Neuronal stem cell (in vitro differentiated cells): ENCODE data around the gene CALML3.

Experiments used
- DNase-seq: peaks from one replicate; pipeline ENCODE4 v3.0.0-alpha.2; 2013; ENCODE audit warnings: low spot score
- H2AFZ ChIP-seq: one replicate; pipeline ENCODE4 v1.6.1; 2013; ENCODE audit warnings: mild to moderate bottlenecking, low read length, inconsistent platforms
- H2AK5ac ChIP-seq: 2 replicates; pipeline ENCODE4 v1.6.1; 2013; ENCODE audit warnings: low read depth, mild to moderate bottlenecking, inconsistent platforms, low read length, moderate library complexity, mixed read lengths
- H2BK120ac ChIP-seq: 2 replicates; pipeline ENCODE4 v1.6.1; 2013; ENCODE audit warnings: low read depth, mild to moderate bottlenecking, inconsistent platforms, low read length, moderate library complexity, mixed read lengths
- H2BK12ac ChIP-seq: one replicate; pipeline ENCODE4 v1.6.1; 2013; ENCODE audit warnings: low read length, inconsistent platforms
- H2BK15ac ChIP-seq: 2 replicates; pipeline ENCODE4 v1.6.1; 2013; ENCODE audit warnings: mild to moderate bottlenecking, low read length, inconsistent platforms, mixed read lengths
- H2BK5ac ChIP-seq: one replicate; pipeline ENCODE4 v1.6.1; 2013; ENCODE audit warnings: inconsistent platforms, mild to moderate bottlenecking, low read length, moderate library complexity
- H3K14ac ChIP-seq: one replicate; pipeline ENCODE4 v1.6.1; 2013; ENCODE audit warnings: low read length, inconsistent platforms
- H3K18ac ChIP-seq: 2 replicates; pipeline ENCODE4 v1.6.1; 2013; ENCODE audit warnings: low read length, inconsistent platforms
- H3K23ac ChIP-seq: 2 replicates; pipeline ENCODE4 v1.6.1; 2013; ENCODE audit warnings: low read depth, mild to moderate bottlenecking, mixed read lengths, low read length, inconsistent platforms; ENCODE audit not compliant: poor library complexity
- H3K27ac ChIP-seq: replicated peaks from 3 replicates; pipeline ENCODE4 v1.5.1; 2013; ENCODE audit warnings: low read length, inconsistent platforms
- H3K27me3 ChIP-seq, 3 experiments: 2 replicates each; pipeline ENCODE4 v1.6.1; 2013; ENCODE audit warnings: low read length in 3 of 3, mild to moderate bottlenecking in 2 of 3, inconsistent platforms in 1 of 3, low read depth in 1 of 3, mixed read lengths in 1 of 3, moderate library complexity in 1 of 3; ENCODE audit not compliant: control insufficient read depth in 3 of 3, insufficient read depth in 3 of 3
- H3K36me3 ChIP-seq, 2 donors: replicated peaks in 1 of 2; 2 replicates each; pipeline ENCODE4 v1.6.1; 2013; ENCODE audit warnings: low read length in 2 of 2; ENCODE audit not compliant: control insufficient read depth in 2 of 2, insufficient read depth in 2 of 2
- H3K4ac ChIP-seq: 2 replicates; pipeline ENCODE4 v1.6.1; 2013; ENCODE audit warnings: inconsistent platforms, mild to moderate bottlenecking, low read length, moderate library complexity
- H3K4me1 ChIP-seq, 2 donors: 1 replicate in 1 of 2; 2 replicates in 1 of 2; pipeline ENCODE4 v1.6.1; 2013; ENCODE audit warnings: low read length in 2 of 2, low read depth in 1 of 2; ENCODE audit not compliant: control insufficient read depth in 2 of 2, insufficient read depth in 1 of 2
- H3K4me2 ChIP-seq: one replicate; pipeline ENCODE4 v1.6.1; 2013; ENCODE audit warnings: mild to moderate bottlenecking, low read length, inconsistent platforms; ENCODE audit not compliant: insufficient read depth, poor library complexity, severe bottlenecking
- H3K4me3 ChIP-seq, 2 donors: 2 replicates each; pipeline ENCODE4 v1.5.1; 2013; ENCODE audit warnings: low read length in 2 of 2, mild to moderate bottlenecking in 2 of 2, inconsistent platforms in 1 of 2, moderate library complexity in 1 of 2
- H3K79me1 ChIP-seq: one replicate; pipeline ENCODE4 v1.6.1; 2013; ENCODE audit warnings: low read depth, mild to moderate bottlenecking, inconsistent platforms, low read length, moderate library complexity
- H3K9ac ChIP-seq: one replicate; pipeline ENCODE4 v1.6.1; 2013; ENCODE audit warnings: mild to moderate bottlenecking, low read depth, low read length, inconsistent platforms; ENCODE audit not compliant: poor library complexity
- H3K9me3 ChIP-seq, 2 donors: replicated peaks in 1 of 2; 2 replicates each; pipeline versions ENCODE3 to v1.6.1; 2013; ENCODE audit warnings: low read length in 2 of 2, mild to moderate bottlenecking in 2 of 2, inconsistent platforms in 1 of 2, low read depth in 1 of 2, mixed read lengths in 1 of 2, moderate library complexity in 1 of 2; ENCODE audit not compliant: control insufficient read depth in 2 of 2, insufficient read depth in 1 of 2
- H4K8ac ChIP-seq: one replicate; pipeline ENCODE4 v1.6.1; 2013; ENCODE audit warnings: low read depth, mild to moderate bottlenecking, inconsistent platforms, low read length, moderate library complexity
- H4K91ac ChIP-seq: one replicate; pipeline ENCODE4 v1.6.1; 2013; ENCODE audit warnings: low read length, low read depth, mild to moderate bottlenecking, inconsistent platforms; ENCODE audit not compliant: poor library complexity
- WGBS, 2 donors: extraction: QIAGEN DNeasy Blood & Tissue Kit; methylation state at CpG; one replicate each; pipeline ENCODE4 v1.1.7; 2013; ENCODE audit warnings: missing lambda C conversion rate in 2 of 2, mixed read lengths in 1 of 2; ENCODE audit not compliant: insufficient read length in 2 of 2, insufficient replicate concordance in 1 of 2; ENCODE audit errors: extremely low coverage in 2 of 2; 5-methylcytosine and 5-hydroxymethylcytosine counted together

The CALML3 gene

DNA sequence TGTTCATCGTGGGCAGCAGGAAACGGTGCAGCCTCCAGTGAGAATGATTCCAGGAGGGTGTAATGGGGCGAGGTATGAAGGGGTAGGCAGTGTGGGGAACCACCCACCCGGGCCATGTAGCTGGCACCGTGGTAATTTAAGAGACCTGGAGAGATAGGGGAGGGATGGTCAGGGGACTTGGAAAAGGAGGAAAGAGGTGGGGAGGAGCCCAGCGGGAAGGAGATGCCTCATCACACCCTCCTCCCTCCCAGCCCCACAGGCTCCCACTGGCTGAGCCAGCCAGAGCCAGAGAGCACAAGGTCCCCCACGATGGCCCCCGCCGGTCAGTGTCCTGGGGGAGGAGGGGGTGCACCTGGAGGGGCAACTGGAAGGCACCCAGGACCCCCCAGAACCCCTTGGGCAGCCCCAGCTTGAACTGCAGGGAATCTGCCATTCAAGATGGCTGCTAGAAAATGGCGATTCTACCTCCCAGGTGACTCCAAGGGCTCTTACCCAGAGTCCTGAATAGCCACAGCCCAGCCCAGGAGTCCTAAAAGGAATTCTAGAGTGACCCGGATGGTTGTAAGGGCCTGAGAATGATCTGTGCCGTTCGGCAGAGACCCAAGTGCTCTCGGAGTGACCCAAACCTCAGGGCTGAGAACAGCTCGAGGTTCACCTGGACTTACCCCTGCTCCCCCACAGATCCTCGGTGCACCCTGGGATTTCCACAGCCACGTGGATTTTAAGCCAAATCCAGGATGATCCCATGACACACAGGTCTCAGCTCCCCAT lies 28.8 kb downstream of the CALML3 start:
- WGBS, 2 donors, result no CpG with 5 or more reads among the region's 17 CpGs
- H2AK5ac ChIP-seq, result no peak overlapping the region
- H4K8ac ChIP-seq, result no peak overlapping the region
- H2BK12ac ChIP-seq, result no peak overlapping the region
- no peak overlapping the region for H4K91ac ChIP-seq
- no peak overlapping the region for H2BK120ac ChIP-seq
- DNase-seq, result no peak
- H3K18ac ChIP-seq, result no peak overlapping the region
- H3K27me3 ChIP-seq, result no peaks in the 10 kb centered on the region
- no peak overlapping the region for H2BK5ac ChIP-seq
- no peak overlapping the region for H3K4ac ChIP-seq
- H3K79me1 ChIP-seq, result no peaks in the 10 kb centered on the region
- H3K14ac ChIP-seq, result no peak overlapping the region
- H3K23ac ChIP-seq, result no peak overlapping the region
- H3K9ac ChIP-seq, result no peak overlapping the region
- H3K4me1 ChIP-seq, result peaks cover 3 to 8% of the 10 kb centered on the region in 2 donors
- H3K4me3 ChIP-seq, result no peak overlapping the region
- H3K36me3 ChIP-seq, result no peaks in the 10 kb centered on the region
- no peak overlapping the region for H3K27ac ChIP-seq
- H3K4me2 ChIP-seq, result no peak overlapping the region
- no peaks in the 10 kb centered on the region for H3K9me3 ChIP-seq
- H2AFZ ChIP-seq, result peak overlapping the region; percentile 3
- H2BK15ac ChIP-seq, result no peak overlapping the region

- Histone ChIP-seq H2BK5ac (no peak overlapping the region), H3K4me1 (peaks cover 0 to 9% of the 10 kb centered on the region in 2 donors), H3K9ac (no peak overlapping the region), H3K4me2 (no peak overlapping the region), H4K91ac (no peak overlapping the region), H3K27me3 (no peaks in the 10 kb centered on the region), H3K36me3 (no peaks in the 10 kb centered on the region), H4K8ac (no peak overlapping the region), H2BK15ac (no peak overlapping the region), H3K4me3 (no peak overlapping the region), H3K27ac (no peak overlapping the region), H3K23ac (no peak overlapping the region), H3K79me1 (no peaks in the 10 kb centered on the region), H2AK5ac (no peak overlapping the region), H2AFZ (no peak overlapping the region), H3K4ac (no peak overlapping the region), H3K18ac (peak overlapping the region; percentile 46), H2BK12ac (no peak overlapping the region), H2BK120ac (no peak overlapping the region), H3K9me3 (no peaks in the 10 kb centered on the region), H3K14ac (no peak overlapping the region)
- WGBS, 2 donors, result no CpG with 5 or more reads among the region's 19 CpGs
- DNase-seq, result no peak
Measured at GRCh38 chr10:5555021-5555510, 30.3 kb downstream of the CALML3 start.

DNA sequence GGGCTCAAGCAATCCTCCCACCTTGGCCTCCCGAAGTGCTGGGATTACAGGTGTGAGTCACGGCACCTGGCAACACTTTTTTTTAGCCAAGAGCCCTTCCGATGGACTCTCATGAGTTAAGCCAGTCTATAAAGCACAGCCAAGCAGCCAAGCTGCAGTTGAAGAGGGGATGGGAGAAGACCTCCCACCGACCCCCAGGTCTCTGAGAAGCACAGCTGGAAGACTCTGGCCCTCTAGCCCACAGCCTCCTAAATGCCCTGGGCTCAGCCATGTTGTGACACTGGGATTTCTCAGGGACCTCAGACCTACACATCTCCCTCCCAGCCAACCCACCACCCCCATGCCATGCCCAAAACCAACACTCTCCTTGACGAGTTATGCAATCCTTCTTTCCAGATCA lies 31.1 kb downstream of the CALML3 start:
- no peak overlapping the region for H3K27ac ChIP-seq
- H3K14ac ChIP-seq, result no peak overlapping the region
- H2AK5ac ChIP-seq, result no peak overlapping the region
- no peak overlapping the region for H4K91ac ChIP-seq
- no peaks in the 10 kb centered on the region for H3K79me1 ChIP-seq
- H2BK120ac ChIP-seq, result no peak overlapping the region
- H3K4me2 ChIP-seq, result no peak overlapping the region
- H2BK12ac ChIP-seq, result no peak overlapping the region
- no peak overlapping the region for H2BK5ac ChIP-seq
- H3K9me3 ChIP-seq, result no peaks in the 10 kb centered on the region
- no peak overlapping the region for H2AFZ ChIP-seq
- H3K4ac ChIP-seq, result no peak overlapping the region
- no peaks in the 10 kb centered on the region for H3K36me3 ChIP-seq
- H3K18ac ChIP-seq, result no peak overlapping the region
- no peaks in the 10 kb centered on the region for H3K27me3 ChIP-seq
- H2BK15ac ChIP-seq, result no peak overlapping the region
- no peak for DNase-seq
- no peak overlapping the region for H4K8ac ChIP-seq
- no peak overlapping the region for H3K9ac ChIP-seq
- WGBS, 2 donors, result no CpG with 5 or more reads among the region's 5 CpGs
- H3K4me3 ChIP-seq, result no peak overlapping the region
- H3K23ac ChIP-seq, result no peak overlapping the region
- peaks cover 2 to 11% of the 10 kb centered on the region in 2 donors for H3K4me1 ChIP-seq

DNA sequence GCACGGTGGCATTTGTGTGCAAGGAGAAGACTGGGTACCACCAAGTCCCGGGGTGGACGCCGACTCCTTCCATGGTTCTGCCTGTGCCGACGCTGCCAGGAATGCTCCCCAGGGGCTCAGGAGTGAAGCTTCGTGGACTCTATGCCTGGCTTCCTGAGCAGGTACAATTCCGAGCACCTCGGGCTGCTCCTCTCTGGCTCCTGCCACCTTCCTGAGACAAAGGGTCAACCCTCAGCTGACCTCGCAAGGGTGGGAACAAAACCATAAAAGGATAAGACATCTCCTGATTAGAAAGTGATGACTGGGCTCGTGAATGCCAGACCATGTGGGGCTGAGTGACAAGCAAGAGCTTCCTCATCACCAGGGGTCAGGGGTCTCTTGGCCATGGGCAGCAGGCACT lies 31.8 kb downstream of the CALML3 start:
- no peak overlapping the region for H4K91ac ChIP-seq
- H3K18ac ChIP-seq, result peak overlapping the region; percentile 51
- H2AFZ ChIP-seq, result no peak overlapping the region
- H3K9me3 ChIP-seq, result no peaks in the 10 kb centered on the region
- no peak overlapping the region for H3K23ac ChIP-seq
- no peak overlapping the region for H2BK5ac ChIP-seq
- no peaks in the 10 kb centered on the region for H3K79me1 ChIP-seq
- no peak overlapping the region for H2BK15ac ChIP-seq
- H3K4me1 ChIP-seq, result peaks cover 2 to 11% of the 10 kb centered on the region in 2 donors
- DNase-seq, result no peak
- no peak overlapping the region for H3K4me2 ChIP-seq
- H3K14ac ChIP-seq, result no peak overlapping the region
- no peak overlapping the region for H3K4ac ChIP-seq
- H3K27ac ChIP-seq, result no peak overlapping the region
- no peak overlapping the region for H4K8ac ChIP-seq
- H3K4me3 ChIP-seq, result no peak overlapping the region
- no peaks in the 10 kb centered on the region for H3K27me3 ChIP-seq
- no CpG with 5 or more reads among the region's 11 CpGs for WGBS, 2 donors
- no peak overlapping the region for H3K9ac ChIP-seq
- no peak overlapping the region for H2BK120ac ChIP-seq
- peak overlapping the region; percentile 77 for H2AK5ac ChIP-seq
- no peaks in the 10 kb centered on the region for H3K36me3 ChIP-seq
- no peak overlapping the region for H2BK12ac ChIP-seq
